Colonic mucosa (tissue), 4 donors: ENCODE data around the gene B9D1. TPM values are rescaled to one million over a fixed set of nuclear protein-coding genes. Genes with fewer than 3 reads are reported as not detected.

Experiments
- DNase-seq: peaks from one replicate; pipeline ENCODE4 v3.0.0-alpha.2; 2020
- H3K27ac ChIP-seq: fragments of 200-600 bp; one replicate; pipeline ENCODE4 v1.8.0; 2021
- H3K27me3 ChIP-seq: fragments of 200-600 bp; one replicate; pipeline ENCODE4 v1.8.0; 2021
- H3K36me3 ChIP-seq: fragments of 200-600 bp; one replicate; pipeline ENCODE4 v1.8.0; 2021
- H3K4me1 ChIP-seq: fragments of 200-600 bp; one replicate; pipeline ENCODE4 v1.8.0; 2021; ENCODE audit warnings: mild to moderate bottlenecking
- H3K4me3 ChIP-seq: fragments of 200-600 bp; one replicate; pipeline ENCODE4 v1.8.0; 2021
- H3K9ac ChIP-seq, 2 donors: one replicate each; pipeline ENCODE4 v1.7.0; 2013; ENCODE audit warnings: control low read depth in 2 of 2, low read depth in 2 of 2, low read length in 2 of 2
- H3K9me3 ChIP-seq: fragments of 200-600 bp; one replicate; pipeline ENCODE4 v1.8.0; 2021
- CTCF ChIP-seq: fragments of 200-600 bp; IDR thresholded peaks from one replicate; pipeline ENCODE4 v1.8.0; 2022; ENCODE audit warnings: antibody characterized with exemption, mild to moderate bottlenecking
- intact Hi-C: fragments of 100-400 bp; cut with DNase I; formaldehyde crosslinking; loops from one replicate; pipeline ENCODE4 v1.14.1; 2022
- total RNA-seq, 2 donors: library from RNA; stranded (reverse); fragmentation: NEBNext Ultra II Directional in 1 of 2; extraction: Animal tissue kit (Norgen Biotek cat#: 25700) in 1 of 2; gene quantifications; one replicate each; pipeline ENCODE4 v1.2.1, GENCODE V29; 2021
- donor health status: healthy.
- donor health status: DM: no; HTN: no; CAD: no.
- donor health status: DM: no; HTN: no; CAD: no.

Gene B9D1
- total RNA-seq, 2 donors from 2014 or later = 5.6 to 11.9 TPM

- no peak overlapping the region for H3K4me3 ChIP-seq
- no peaks in the 10 kb centered on the region for H3K9me3 ChIP-seq
- no peaks in the 10 kb centered on the region for H3K36me3 ChIP-seq
- no peak overlapping the region for H3K27ac ChIP-seq
- H3K9ac ChIP-seq = no peak overlapping the region
- no peaks in the 10 kb centered on the region for H3K27me3 ChIP-seq
- no peak for TF ChIP-seq CTCF
- no peak for DNase-seq
- peaks cover 9% of the 10 kb centered on the region for H3K4me1 ChIP-seq
- intact Hi-C loops = no loop called here
Observed at GRCh38 chr17:19312406-19312805, 50.1 kb downstream of the B9D1 start.

- H3K9ac ChIP-seq = no peak overlapping the region
- intact Hi-C loops = no loop called here
- DNase-seq = no peak
- peaks cover 11% of the 10 kb centered on the region for H3K4me1 ChIP-seq
- no peak overlapping the region for H3K27ac ChIP-seq
- no peaks in the 10 kb centered on the region for H3K36me3 ChIP-seq
- H3K9me3 ChIP-seq = no peaks in the 10 kb centered on the region
- no peak overlapping the region for H3K4me3 ChIP-seq
- no peak for TF ChIP-seq CTCF
- no peaks in the 10 kb centered on the region for H3K27me3 ChIP-seq
Observed at GRCh38 chr17:19311421-19312215, 50.9 kb downstream of the B9D1 start.

GRCh38 chr17:19311016-19311415, 51.5 kb downstream of the B9D1 start:
- intact Hi-C loops = no loop called here
- Histone ChIP-seq H3K36me3 (no peaks in the 10 kb centered on the region), H3K4me1 (peaks cover 17% of the 10 kb centered on the region), H3K27me3 (no peaks in the 10 kb centered on the region), H3K9me3 (no peaks in the 10 kb centered on the region), H3K4me3 (no peak overlapping the region), H3K27ac (no peak overlapping the region), H3K9ac (no peak overlapping the region)
- TF ChIP-seq CTCF = no peak
- DNase-seq = no peak

GRCh38 chr17:19310151-19310550, 52.4 kb downstream of the B9D1 start:
- TF ChIP-seq CTCF = no peak
- Histone ChIP-seq H3K4me3 (no peak overlapping the region), H3K9ac (no peak overlapping the region), H3K36me3 (no peaks in the 10 kb centered on the region), H3K9me3 (no peaks in the 10 kb centered on the region), H3K4me1 (peaks cover 19% of the 10 kb centered on the region), H3K27ac (no peak overlapping the region), H3K27me3 (no peaks in the 10 kb centered on the region)
- DNase-seq = no peak
- intact Hi-C loops = no loop called here

- no peaks in the 10 kb centered on the region for H3K27me3 ChIP-seq
- H3K36me3 ChIP-seq = no peaks in the 10 kb centered on the region
- peaks cover 19% of the 10 kb centered on the region for H3K4me1 ChIP-seq
- H3K9ac ChIP-seq = no peak overlapping the region
- intact Hi-C loops = no loop called here
- TF ChIP-seq CTCF = no peak
- no peak for DNase-seq
- no peak overlapping the region for H3K27ac ChIP-seq
- H3K9me3 ChIP-seq = no peaks in the 10 kb centered on the region
- no peak overlapping the region for H3K4me3 ChIP-seq
Observed at GRCh38 chr17:19309701-19310100, 52.8 kb downstream of the B9D1 start.
